Adrenal gland (tissue), 5 donors: ENCODE measurements around the gene MAML2.

ENCODE experiments used
- POLR2A ChIP-seq, 2 donors: fragments of 450-650 bp; IDR thresholded peaks; one replicate each; pipeline ENCODE4 v1.6.1; 2017; ENCODE audit warnings: antibody characterized with exemption in 2 of 2, mild to moderate bottlenecking in 2 of 2, moderate library complexity in 1 of 2
- TF ChIP-seq, protein P1 (sequence below), 6 experiments: fragments of 450-650 bp in 4 of 6; fragments of 200-600 bp in 2 of 6; sonication (generic) in 1 of 6; IDR thresholded peaks; 1 replicate in 5 of 6; 2 replicates in 1 of 6; pipeline versions ENCODE4 v1.5.1 to v1.8.0; 2016 to 2021; ENCODE audit warnings: antibody characterized with exemption in 6 of 6, mild to moderate bottlenecking in 2 of 6, moderate library complexity in 1 of 6
- donor health status: DM: no; HTN: no; CAD: no.

DNA sequence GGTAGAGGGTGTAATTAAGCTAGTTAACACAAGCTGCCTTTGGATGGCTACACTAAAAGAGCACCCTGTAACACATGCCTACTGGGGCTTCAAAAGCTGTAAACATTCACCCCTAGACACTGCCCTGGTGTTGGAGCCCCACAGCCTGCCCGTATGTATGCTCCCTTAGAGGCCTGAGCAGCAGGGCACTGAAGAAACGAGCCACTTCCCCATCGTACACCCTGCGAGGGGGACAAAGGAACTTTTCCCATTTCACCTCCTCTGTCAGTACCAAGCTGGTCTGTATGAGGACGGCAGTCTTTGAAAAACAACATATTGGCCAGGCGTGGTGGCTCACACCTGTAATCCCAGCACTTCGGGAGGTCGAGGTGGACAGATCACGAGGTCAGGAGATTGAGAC is 77.0 kb downstream of the MAML2 start:
- TF ChIP-seq, protein P1, sequence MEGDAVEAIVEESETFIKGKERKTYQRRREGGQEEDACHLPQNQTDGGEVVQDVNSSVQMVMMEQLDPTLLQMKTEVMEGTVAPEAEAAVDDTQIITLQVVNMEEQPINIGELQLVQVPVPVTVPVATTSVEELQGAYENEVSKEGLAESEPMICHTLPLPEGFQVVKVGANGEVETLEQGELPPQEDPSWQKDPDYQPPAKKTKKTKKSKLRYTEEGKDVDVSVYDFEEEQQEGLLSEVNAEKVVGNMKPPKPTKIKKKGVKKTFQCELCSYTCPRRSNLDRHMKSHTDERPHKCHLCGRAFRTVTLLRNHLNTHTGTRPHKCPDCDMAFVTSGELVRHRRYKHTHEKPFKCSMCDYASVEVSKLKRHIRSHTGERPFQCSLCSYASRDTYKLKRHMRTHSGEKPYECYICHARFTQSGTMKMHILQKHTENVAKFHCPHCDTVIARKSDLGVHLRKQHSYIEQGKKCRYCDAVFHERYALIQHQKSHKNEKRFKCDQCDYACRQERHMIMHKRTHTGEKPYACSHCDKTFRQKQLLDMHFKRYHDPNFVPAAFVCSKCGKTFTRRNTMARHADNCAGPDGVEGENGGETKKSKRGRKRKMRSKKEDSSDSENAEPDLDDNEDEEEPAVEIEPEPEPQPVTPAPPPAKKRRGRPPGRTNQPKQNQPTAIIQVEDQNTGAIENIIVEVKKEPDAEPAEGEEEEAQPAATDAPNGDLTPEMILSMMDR (IDR thresholded peaks at IDR 0.05) = no peak
- no peak for TF ChIP-seq POLR2A (IDR thresholded peaks at IDR 0.05)
